Mesenteric fat pad (tissue), 1 donor: ENCODE data around the gene SNX27. TPM values are rescaled to one million over a fixed set of nuclear protein-coding genes. Genes with fewer than 3 reads are reported as not detected.

Source experiments
- DNase-seq: peaks from one replicate; pipeline ENCODE4 v3.0.0-alpha.2; 2020; ENCODE audit warnings: low spot score
- long read RNA-seq: library from polyadenylated mRNA; unstranded; transcript quantifications from one replicate; pipeline ENCODE4 v2.0.0, GENCODE V29; 2020
- total RNA-seq: library from RNA; stranded (reverse); fragmentation: NEBNext Ultra II Directional; extraction: Animal tissue kit (Norgen Biotek cat#: 25700); gene quantifications from one replicate; pipeline ENCODE4 v1.2.1, GENCODE V29; 2021
- donor health status: DM: yes; HTN: yes; CAD: no.

The SNX27 gene
- total RNA-seq: 40.4 TPM
- long read RNA-seq, full-length matches to known transcripts: 2 of 27 reads
- long read RNA-seq, partial matches to known transcripts: 4 of 27 reads
- long read RNA-seq, other reads (novel, unspliced or antisense): 21 of 27 reads

GRCh38 chr1:151611832-151612500 is at the start of gene SNX27:
Gene SNX27 (plus strand): TSS chr1:151612050. CDS start chr1:151612202, 152 bp downstream.
- DNase-seq: peak; percentile 94

DNA sequence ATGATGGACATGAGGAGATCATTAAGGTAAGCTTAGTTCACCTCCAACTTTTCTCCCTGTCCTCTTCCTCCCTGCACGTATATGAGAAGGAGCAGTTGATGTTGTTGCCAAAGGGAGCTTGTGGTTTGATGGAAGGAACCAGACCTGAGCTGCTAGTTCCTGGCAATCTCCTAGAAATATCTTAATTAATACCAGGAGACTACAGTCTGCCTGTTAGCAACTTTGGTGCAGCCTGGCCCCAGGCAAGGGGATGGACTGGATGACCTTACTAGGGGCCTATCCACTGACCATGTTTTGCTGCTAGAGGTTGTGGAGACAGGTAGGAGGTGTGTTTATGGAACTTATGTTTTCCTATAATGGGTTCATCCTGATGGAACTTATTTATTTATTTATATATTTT is 49.2 kb upstream of the SNX27 start:
- no peak for DNase-seq

DNA sequence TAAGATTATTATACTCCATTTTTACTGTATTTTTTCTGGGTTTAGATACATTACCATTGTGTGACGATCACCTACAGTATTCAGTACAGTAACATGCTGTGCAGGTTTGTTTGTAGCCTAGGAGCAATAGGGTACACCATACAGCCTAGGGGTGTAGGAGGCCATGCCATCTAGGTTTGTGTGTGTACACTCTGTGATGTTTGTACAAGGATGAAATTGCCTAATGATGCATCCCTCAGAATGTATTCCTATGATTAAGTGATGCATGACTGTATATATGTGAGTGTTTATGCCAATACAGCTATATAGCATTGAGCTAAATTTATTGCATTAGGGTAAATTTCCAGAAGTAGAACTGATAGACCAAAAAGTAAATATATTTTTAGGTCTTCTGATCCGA is 48.5 kb upstream of the SNX27 start:
- DNase-seq: no peak

DNA sequence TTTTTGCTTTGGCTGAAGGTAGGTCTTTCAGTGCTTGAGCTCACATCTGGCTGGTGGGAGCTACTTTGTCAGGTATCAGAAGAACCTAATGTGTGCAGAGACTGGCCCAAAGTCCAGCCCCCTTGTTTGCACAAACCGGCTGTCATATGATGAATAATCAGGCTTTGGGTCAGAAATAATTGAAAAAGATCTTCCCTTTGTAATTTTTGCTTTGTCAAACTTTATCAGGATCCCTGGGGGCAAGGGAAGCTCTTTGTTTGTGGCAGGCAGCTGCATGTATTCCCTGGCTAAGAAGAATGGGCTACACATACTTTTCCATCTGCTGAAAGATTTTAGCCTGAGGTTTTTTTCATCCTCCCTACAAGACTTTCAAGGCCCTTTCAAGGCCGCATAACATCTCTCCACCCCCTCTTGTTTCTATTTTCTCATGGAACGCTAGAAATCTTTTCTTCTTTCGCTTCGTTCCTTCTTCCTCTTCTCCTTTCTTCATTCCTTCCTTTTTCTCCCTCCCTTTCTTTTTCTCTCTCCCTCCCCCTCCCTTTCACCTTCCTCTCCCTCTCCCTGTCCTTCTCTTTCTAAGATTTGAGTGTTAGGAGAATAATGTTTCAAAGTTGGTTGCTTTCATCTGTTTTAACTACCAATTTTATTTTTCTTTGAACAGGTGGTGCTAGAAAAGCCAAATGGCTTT is 46.2 kb upstream of the SNX27 start:
- DNase-seq: no peak

DNA sequence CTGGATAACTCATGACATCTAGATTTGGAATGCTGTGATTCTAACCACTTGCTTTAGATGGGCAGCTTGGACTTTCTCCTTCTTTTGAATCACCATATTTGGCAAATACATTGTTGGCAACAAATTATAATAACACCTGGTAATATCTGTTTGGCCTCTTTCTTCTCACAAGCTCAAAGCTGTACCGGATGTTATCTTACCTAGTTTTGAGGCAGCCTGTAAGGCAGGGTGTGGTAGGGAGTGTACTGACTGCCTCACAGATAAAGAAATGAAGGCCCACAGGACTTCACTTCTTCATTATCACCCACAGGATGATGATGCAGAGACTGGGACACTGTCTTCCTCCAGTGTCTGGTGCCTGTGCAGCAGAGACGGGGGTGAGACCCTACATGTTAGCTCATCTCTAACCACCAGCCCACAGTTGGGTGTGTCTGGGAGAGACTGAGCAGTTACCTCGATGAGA is 43.2 kb upstream of the SNX27 start:
- DNase-seq: no peak

DNA sequence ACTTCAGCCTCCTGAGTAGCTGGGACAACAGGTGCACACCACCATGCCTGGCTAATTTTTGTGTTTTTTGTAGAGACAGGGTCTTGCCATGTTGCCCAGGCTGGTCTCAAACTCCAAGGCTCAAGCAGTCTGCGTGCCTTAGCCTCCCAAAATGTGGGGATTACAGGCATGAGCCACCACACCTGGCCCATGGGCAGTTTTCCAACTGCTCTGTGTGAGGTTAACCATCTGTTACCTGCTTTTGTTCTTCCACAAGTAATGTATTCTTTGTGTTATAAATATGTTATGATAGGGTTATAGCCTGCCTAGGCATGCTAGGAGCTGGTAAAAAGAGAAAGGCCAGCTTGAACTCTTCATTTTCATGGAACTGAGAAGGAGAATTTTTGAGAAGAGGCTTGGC is 41.0 kb upstream of the SNX27 start:
- no peak for DNase-seq

DNA sequence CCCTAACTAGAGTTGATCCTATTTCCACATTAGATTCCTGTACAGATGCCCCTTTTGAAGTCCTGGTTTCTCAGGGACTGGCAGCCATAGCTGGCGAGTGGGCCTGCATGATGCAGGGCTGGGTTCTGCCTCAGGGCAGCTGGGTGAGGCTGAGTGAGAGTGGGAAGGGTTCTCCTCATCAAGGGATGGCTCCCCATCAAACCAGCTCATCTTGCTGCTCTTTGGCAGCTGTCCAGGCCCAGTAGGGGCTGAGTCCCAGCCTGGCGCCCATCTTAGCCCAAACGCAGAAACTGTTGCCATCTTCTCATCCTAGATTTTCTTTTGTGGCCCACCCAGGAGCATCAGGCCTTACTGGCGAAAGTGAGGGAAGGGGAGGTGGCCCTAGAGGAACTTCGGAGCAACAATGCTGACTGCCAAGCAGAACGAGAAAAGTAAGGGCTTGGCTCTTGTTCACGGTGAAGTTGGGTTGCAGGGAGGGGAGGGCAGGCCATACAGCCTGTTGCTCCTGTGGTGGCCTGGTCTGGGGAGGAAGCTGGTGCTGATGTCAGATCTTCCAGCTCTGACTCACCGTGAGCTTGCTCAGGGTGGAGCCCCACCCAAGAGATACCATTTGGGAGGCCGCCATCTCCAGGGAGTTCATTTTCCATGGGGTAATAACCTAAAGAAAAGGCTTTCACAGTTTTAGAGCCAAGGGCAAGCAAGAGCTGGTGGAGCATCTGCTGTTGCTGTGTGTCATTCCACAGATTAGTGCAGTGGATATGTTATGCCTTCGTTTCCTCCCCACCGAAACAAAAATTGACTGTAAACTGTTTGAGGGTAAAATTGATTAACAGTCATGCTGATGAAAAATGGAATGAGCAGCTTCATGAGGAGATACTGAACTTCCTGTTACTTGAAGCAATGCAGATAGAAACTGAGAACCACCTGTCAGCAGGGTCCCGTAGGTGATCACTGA is 37.0 kb upstream of the SNX27 start:
- no peak for DNase-seq

DNA sequence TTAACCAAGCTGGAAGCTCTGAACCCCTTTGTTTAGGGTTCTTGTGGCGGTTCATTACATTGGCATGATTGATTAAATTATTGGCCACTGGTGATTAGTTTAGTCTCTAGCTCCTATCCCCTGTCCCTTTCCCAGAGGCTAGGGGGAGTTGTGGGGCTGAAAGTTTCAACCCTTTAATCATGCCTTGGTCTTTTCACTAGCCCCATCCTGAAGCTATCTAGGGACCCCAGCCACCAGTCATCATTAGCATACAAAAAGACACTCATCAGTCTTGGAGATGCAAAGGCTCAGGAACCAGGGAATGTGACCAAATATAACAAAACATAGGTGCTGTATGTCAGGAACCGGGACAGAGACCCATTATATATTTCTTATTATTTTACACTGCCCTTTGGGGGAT is 34.7 kb upstream of the SNX27 start:
- DNase-seq: no peak

DNA sequence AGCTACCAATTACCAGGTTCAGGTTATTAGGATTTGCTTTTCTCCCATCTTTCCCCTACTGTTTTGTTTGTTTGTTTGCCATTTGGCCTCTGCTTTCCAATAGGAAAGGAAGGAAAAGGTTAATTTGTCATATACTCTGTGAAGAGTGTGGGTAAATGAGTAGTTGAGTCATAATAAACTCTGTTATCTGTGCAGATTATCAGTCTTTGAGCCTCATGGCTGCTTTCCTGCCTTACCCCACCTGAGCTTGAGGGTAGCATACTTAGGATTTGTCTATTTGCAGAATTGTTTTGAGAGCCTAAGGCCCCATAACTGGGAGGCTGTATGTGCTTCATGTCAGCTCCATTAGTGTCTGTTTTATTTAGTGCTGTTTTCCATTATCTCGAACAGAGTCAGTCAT is 32.9 kb upstream of the SNX27 start:
- DNase-seq: no peak

GRCh38 chr1:151579436-151580225 is 32.2 kb upstream of the SNX27 start:
- no peak for DNase-seq

- no peak for DNase-seq
Measured at GRCh38 chr1:151581451-151581850, 30.4 kb upstream of the SNX27 start.

GRCh38 chr1:151581921-151582320 is 29.9 kb upstream of the SNX27 start:
- DNase-seq: no peak

- no peak for DNase-seq
Measured at GRCh38 chr1:151583796-151584195, 28.1 kb upstream of the SNX27 start.

- DNase-seq: no peak
Measured at GRCh38 chr1:151584278-151584677, 27.6 kb upstream of the SNX27 start.

- no peak for DNase-seq
Measured at GRCh38 chr1:151584780-151585179, 27.1 kb upstream of the SNX27 start.

DNA sequence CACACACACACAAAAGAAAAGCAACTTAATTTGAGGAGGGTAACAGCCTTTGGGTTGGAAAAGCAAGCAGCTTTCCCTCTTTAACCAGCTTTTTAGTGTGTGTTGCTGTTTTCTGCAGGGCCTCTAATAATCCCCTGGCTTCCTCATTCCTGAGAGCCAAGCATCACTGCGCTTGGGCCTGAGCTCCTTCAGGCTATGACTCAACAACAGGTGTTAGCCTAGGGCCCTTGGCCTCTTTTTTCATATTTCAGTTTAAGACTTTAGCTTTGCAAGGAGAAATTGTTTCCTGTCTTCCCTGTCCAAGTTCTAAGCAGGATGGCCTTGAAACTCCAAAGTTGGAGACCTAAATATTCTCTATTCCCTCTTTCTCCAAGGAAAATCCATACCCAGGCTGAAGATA is 26.2 kb upstream of the SNX27 start:
- DNase-seq: no peak

DNA sequence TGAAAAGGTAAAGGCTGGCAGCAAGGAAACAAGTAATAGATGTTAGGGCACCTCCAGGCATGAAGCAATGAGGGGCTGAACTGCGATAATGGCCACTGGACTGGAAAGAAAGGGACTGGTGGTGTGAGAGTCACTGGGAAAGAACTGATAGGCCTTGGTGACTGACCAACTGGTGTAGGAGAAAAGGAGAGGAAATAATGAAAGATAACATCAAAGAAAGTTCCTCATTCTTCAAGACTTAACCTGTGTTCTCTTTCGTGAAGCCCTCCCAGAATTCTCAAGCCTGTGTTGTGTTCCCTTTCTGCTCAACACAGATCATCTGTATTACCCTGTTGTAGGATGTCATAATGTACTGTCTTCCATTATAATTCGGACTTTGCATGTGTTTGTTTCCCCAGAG is 20.9 kb upstream of the SNX27 start:
- DNase-seq: no peak

- DNase-seq: no peak
Measured at GRCh38 chr1:151593730-151594129, 18.1 kb upstream of the SNX27 start.

GRCh38 chr1:151594143-151594625 is 17.7 kb upstream of the SNX27 start:
- no peak for DNase-seq

DNA sequence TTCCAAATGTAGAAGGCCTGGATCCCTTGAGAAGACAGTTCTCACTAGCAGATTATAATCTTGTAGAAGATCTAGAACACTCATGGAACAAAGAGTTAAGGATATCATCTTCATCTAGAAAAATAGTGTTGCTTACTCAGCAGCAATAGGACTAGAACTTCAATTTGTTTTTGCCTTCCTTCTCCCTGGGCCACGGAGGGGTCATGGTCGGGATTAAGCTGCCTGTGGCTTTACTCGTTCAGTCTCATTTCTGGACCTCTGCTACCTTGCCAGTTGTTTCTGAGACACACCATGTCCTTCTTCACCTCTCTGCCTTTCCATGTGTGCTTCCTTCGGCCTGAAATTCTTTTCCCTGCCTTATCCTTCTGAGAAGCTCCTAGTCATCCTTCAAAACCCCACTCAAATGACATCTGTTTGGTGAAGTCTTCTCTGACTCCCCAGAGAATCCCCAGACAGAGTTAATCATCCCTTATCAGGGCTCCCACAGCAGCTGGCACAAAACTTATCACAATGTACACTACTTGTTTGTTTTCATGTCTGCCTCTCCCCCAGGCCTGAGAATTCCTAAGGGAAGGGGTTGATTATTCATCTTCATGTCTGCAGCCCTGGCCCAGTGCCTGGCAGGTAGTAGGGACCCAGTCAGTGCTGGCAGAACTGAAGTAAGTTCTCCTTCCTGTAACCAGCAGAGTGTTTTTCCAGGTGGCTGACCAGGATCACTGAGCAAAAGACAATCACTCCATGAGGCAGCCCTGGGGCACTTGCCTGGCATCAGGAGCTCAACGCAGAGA is 15.5 kb upstream of the SNX27 start:
- DNase-seq: no peak
